SH-SY5Y (cell line): ENCODE measurements around the gene ACAA2.

ENCODE experiments used
- GATA2 ChIP-seq: IDR thresholded peaks from 2 replicates; pipeline ENCODE4 v1.6.1; 2011; ENCODE audit warnings: mild to moderate bottlenecking, low read depth, low read length
- GATA3 ChIP-seq: IDR thresholded peaks from 2 replicates; pipeline ENCODE4 v1.6.1; 2011; ENCODE audit warnings: low read depth, mild to moderate bottlenecking, low read length, moderate library complexity

DNA sequence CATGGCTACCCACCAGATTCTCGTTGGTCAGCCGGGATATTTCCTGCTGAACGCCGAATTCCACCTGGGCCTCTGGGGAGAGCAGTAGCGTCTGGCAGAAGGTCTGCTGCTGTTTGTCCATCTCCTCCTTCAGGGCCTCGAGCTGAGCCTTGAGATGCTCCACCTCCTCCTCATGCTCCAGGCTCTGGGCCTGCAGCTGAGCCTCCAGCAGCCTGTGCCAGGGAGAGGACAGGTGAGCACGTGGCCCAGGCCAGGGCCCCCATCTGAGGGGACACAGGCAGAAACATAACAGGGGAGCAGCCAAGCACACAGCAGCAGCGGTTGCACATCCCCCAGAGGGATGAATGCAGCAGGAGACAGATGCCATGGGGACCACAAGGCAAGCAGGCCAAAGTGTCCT, 40.1 kb upstream of the ACAA2 start:
- TF ChIP-seq GATA2 (no peak), GATA3 (no peak)
